Globus pallidus (tissue), 1 donor: ENCODE measurements around the gene CYREN.
"Not testable (repeated sequence)": the region's sequence is repeated elsewhere in the genome, so short reads cannot be mapped to it uniquely, and the experiment has no call there.

Experiments
- DNase-seq: peaks from one replicate; pipeline ENCODE4 v3.0.0-alpha.2; 2015; ENCODE audit warnings: low spot score

Gene CYREN

GRCh38 chr7:135177028-135177696 lies 6.7 kb upstream of the CYREN start:
- DNase-seq: no peak

GRCh38 chr7:135175931-135176330 lies 5.4 kb upstream of the CYREN start:
- no peak for DNase-seq

GRCh38 chr7:135174941-135175340 lies 4.4 kb upstream of the CYREN start:
- no peak for DNase-seq

- not testable (repeated sequence) for DNase-seq
Measured at GRCh38 chr7:135173916-135174315, 3.4 kb upstream of the CYREN start.

- peak; percentile 78 for DNase-seq
Measured at GRCh38 chr7:135171581-135172291, 1.2 kb upstream of the CYREN start.

- not testable (repeated sequence) for DNase-seq
Measured at GRCh38 chr7:135170998-135171481, 533 bp upstream of the CYREN start.

DNA sequence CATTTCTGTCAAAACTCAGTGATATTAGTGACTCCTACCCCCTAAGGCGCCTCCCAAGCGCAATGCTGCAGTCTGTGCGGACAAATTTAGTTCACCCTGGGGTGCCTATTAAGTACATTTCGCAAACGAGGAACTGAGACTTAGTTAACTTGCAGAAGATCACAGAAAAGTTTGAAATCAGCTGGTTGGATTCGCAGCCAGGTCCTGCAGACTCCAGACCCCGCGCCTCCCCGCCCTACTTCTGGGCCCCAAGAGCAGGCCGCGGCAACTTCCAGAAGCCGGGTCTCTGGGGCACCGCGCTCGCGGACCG lies 588 bp downstream of the CYREN start:
- no peak for DNase-seq

GRCh38 chr7:135169141-135169963 lies 1.2 kb downstream of the CYREN start:
- DNase-seq: no peak

GRCh38 chr7:135168489-135169140 lies 1.9 kb downstream of the CYREN start:
- DNase-seq: no peak

- DNase-seq: no peak
Measured at GRCh38 chr7:135168001-135168400, 2.5 kb downstream of the CYREN start.

GRCh38 chr7:135167365-135167917 lies 3.1 kb downstream of the CYREN start:
- DNase-seq: no peak

DNA sequence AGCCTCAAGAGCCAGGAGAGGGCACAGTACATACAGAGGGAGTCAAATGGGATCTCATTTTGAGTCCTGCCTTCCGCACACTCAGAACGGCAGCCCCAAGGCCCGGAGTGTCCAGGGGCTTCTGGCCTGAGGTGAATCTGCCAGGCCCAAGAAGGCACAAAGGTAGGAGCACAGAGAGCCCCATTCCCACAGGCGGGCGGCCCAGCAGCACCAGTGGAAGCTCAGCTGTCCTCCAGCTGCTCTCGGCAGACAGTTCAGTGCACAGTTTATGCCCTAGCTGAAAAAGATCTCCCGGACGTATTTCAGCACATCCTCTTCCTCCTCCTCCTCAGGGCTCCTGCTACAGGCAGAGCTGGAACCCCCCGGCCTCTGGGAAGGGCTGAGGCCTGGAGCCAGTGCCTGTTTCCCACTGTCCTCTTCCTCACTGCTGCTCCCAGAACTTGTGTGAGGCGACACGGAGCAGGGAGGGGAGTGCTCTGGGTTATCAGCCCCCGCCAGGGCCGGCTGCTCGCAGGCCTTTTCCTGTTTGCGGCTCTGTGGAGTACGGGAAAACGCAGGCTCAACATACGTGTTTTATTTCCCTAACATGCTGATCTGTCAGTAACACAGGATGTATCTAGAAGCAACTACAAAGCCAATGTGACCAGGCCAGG lies 4.0 kb downstream of the CYREN start:
- DNase-seq: no peak

DNA sequence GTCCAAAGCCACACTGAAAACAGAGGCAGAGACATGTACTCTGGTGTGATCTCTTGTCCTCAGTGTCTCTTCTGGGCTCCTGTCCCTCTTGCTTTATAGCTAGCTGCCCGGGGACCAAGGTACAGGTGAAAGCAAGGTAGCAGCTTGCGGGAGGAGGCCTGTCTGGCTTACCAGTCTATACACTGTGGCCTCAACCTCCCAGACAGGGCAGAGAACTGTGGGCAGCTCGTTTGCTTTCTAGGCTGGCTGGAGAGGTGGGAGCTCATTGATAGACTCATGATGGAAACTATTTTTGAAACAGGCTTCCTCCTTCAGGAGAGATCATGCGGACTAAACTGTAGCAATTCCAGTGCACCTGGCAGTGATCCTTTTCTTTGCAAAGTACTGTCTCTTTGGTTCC lies 4.6 kb downstream of the CYREN start:
- DNase-seq: no peak

GRCh38 chr7:135164357-135165061 lies 6.0 kb downstream of the CYREN start:
- DNase-seq: no peak

DNA sequence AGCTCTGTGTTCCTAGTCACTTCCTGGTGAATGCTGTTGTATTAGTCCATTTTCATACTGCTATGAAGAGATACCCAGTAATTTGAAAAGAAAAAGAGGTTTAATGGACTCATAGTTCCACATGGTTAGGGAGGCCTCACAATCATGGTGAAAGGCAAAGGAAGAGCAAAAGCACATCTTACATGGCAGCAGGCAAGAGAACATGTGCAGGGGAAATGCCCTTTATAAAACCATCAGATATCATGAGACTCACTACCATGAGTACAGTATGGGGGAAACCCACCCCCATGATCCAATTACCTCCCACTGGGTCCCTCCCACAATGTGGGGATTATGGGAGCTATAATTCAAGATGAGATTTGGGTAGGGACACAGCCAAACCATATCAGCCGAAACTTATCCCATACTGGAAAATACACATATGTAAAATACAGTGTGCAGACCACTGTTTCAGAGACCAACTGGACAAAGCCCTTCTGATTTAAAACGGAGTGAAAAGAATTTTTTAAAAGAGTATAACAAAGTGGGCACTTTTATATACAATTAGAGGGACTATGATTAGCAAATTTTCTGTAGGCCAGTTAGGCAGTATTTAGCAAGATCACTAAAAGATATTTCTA lies 8.0 kb downstream of the CYREN start:
- DNase-seq: no peak

DNA sequence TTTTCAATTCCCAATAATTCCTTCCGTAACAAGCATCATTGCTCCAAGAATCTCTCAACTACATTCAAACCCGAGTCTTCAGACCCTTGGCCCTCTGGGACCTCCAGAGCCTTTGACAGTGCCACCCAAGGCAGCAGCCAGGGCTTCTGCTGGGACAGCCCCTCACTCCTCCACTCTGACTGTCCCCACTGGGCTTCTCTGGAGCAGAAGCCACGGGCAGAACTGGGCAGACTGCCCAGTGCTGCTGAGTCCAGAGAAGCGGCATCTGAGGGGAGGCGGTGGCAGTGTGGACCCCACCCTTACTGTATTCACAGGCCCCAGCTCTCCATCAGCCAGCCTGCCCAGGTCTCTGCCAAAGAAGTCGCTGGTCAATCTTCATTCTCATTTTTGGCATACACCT lies 8.8 kb downstream of the CYREN start:
- no peak for DNase-seq

DNA sequence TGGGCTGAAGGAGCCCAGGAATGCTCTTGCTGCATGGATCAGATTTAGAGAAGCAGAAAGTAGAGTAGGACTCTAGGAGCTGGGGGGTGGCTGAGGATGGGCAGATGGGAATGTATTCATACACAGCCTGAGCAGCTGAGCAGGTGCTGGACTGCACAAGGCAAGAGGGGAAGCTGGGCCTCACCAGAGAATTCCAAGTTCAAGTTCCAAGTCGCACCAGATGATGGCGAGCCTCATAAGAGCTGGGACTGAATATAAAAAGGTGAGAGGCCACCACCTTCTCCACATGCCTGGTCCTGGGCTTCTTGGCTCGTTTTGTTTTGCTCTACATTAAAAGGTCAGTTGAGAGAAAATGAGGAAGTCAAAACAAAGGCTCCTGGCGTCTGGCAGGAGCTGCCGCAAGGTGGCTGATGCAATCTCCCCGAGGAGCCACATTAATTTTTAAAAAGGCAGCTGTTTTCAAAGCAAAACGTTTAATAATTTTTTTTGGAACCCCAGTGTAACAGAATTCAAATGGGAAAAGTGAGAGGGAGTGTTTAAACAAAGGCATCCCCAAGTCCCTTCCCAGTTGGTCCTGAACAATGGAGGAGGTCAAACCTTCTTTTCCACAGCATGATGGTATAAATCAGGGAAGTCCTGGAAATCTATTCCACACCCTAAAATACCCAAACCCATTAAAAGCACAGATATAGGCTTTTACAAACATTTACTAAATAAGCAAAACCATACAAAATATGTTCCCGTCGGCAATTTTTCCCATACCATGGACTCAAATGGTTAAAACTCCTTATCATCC lies 9.5 kb downstream of the CYREN start:
- no peak for DNase-seq

DNA sequence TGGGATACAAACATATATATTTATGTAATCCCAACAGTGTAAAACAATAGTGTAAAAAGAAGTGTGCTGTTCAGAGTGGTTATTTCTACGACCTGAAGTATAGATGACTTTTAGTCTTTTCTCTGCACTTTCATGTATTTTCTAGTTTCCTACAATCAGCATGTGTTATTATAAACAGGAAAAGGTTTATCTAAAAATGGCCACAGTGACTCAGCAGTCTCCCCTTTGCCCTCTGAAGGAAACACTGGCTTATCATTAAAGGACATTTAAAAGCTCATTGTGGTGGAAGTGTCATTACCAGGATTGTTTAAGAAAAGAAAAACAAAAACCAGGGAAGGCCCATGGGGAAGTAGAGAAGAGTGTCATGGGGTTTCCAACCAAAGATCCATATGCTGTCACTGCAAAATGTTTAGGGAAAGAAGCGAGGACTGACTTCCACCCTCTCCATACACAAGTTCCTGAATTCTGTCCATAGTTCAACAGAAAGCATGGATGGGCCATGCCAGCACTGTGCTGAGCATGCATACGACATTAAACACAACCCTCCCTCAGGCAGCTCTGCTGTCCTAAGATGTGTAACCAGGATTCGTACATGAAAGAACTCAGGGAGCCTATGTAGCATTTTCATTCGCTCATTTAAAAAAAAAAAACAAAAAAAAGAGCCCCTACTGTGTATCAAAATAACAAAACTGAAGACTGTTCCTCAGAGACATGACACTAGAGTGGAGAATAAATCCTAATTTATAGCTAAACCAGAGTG lies 10.2 kb downstream of the CYREN start:
- no peak for DNase-seq
